DMS53 treated with DMSO at 0.1 percent for 48 hours (cell line): ENCODE results near the gene CNPY3.

Experiments
- DNase-seq: peaks from one replicate; lab custom pipeline; 2025; ENCODE audit not compliant: unreplicated experiment; lab: John Stamatoyannopoulos, UW

The CNPY3 gene

GRCh38 chr6:42978839-42979522, 49.7 kb downstream of the CNPY3 start, which contains the start of gene PEX6:
TSS of gene PEX6 (minus strand) at chr6:42979181. CDS start at chr6:42979150, 31 bp downstream.
- peak; percentile 70 for DNase-seq

- DNase-seq: peak; percentile 70
Measured at GRCh38 chr6:42979523-42980177, 50.4 kb downstream of the CNPY3 start.

- no peak for DNase-seq
Measured at GRCh38 chr6:42981836-42982235, 52.6 kb downstream of the CNPY3 start.

GRCh38 chr6:42984001-42984923, 55.0 kb downstream of the CNPY3 start, which contains the start of gene PPP2R5D:
TSS of gene PPP2R5D (plus strand) at chr6:42984570. CDS start at chr6:42984678, 108 bp downstream.
- peak; percentile 99 for DNase-seq

- no peak for DNase-seq
Measured at GRCh38 chr6:42984924-42985475, 55.7 kb downstream of the CNPY3 start.

GRCh38 chr6:42987533-42988451, 58.5 kb downstream of the CNPY3 start:
- DNase-seq: no peak

GRCh38 chr6:42988486-42989020, 59.3 kb downstream of the CNPY3 start:
- no peak for DNase-seq
